Endothelial cell of umbilical vein (primary cell): ENCODE data around the gene OR1I1. TPM values are rescaled to one million over a fixed set of nuclear protein-coding genes. Genes with fewer than 3 reads are reported as not detected.
"Not testable (repeated sequence)": the region's sequence is repeated elsewhere in the genome, so short reads cannot be mapped to it uniquely, and the experiment has no call there.

Source experiments
- BruUV-seq: library from RNA; stranded (reverse); fragments of 400-500 nt; replicated peaks from 2 replicates; lab custom pipeline; 2021; lab: Mats Ljungman, UMichigan
- CTCF ChIA-PET: fragments of 300-600, 350-600 bp; sonication (Branson Sonifier 250); formaldehyde crosslinking; loops from one replicate; lab custom pipeline; 2021; ENCODE audit warnings: antibody characterized with exemption, inconsistent platforms; lab: Charles Lee
- POLR2A ChIA-PET: fragments of 300-600, 350-600 bp; sonication (Branson Sonifier 250); formaldehyde crosslinking; loops from one replicate; lab custom pipeline; 2021; ENCODE audit warnings: antibody characterized with exemption, inconsistent platforms; lab: Charles Lee
- DNase-seq: peaks from one replicate; pipeline ENCODE4 v3.0.0-alpha.2; 2011; ENCODE audit warnings: low read depth, low spot score
- FAIRE-seq: peaks from 2 replicates; lab custom pipeline; 2011; peaks lifted over from hg19 to GRCh38; lab: Jason Lieb, UNC
- H2AFZ ChIP-seq: 2 replicates; pipeline ENCODE4 v1.6.0; 2012; ENCODE audit warnings: low read depth, low read length, control low read depth, inconsistent platforms
- H3K27ac ChIP-seq: 2 replicates; pipeline ENCODE4 v1.5.1; 2011; ENCODE audit warnings: low read depth, mild to moderate bottlenecking, control low read depth, low read length, moderate library complexity; ENCODE audit not compliant: insufficient read depth
- H3K27me3 ChIP-seq, 2 experiments: 2 replicates each; pipeline versions ENCODE4 v1.6.0 to v1.6.1; 2011; ENCODE audit warnings: low read length in 2 of 2, mixed read lengths in 1 of 2; ENCODE audit not compliant: control insufficient read depth in 2 of 2, insufficient read depth in 2 of 2
- H3K36me3 ChIP-seq, 2 experiments: 2 replicates in 1 of 2; 3 replicates in 1 of 2; pipeline ENCODE4 v1.5.1; 2011; ENCODE audit warnings: low read length in 2 of 2, mild to moderate bottlenecking in 1 of 2, moderate library complexity in 1 of 2; ENCODE audit not compliant: control insufficient read depth in 2 of 2, insufficient read depth in 2 of 2; ENCODE audit errors: extremely low read depth in 1 of 2
- H3K4me1 ChIP-seq: 3 replicates; pipeline ENCODE4 v1.5.1; 2011; ENCODE audit warnings: mild to moderate bottlenecking, low read length; ENCODE audit not compliant: control insufficient read depth, insufficient read depth; ENCODE audit errors: extremely low read depth
- H3K4me2 ChIP-seq: 2 replicates; pipeline ENCODE4 v1.6.1; 2011; ENCODE audit warnings: low read length, control low read depth, mixed read lengths; ENCODE audit not compliant: insufficient read depth
- H3K4me3 ChIP-seq, 3 experiments: fragments of 200-600 bp in 1 of 3; sonication (generic), shearing (Covaris generic) in 1 of 3; replicated peaks in 1 of 3; 2 replicates each; pipeline ENCODE4 v1.5.1; 2011 to 2016; ENCODE audit warnings: control low read depth in 3 of 3, low read length in 3 of 3, mild to moderate bottlenecking in 2 of 3, inconsistent platforms in 1 of 3, low read depth in 1 of 3, moderate library complexity in 1 of 3; ENCODE audit not compliant: insufficient read depth in 1 of 3
- H3K79me2 ChIP-seq: 2 replicates; pipeline ENCODE4 v1.6.0; 2012; ENCODE audit warnings: low read length, inconsistent platforms; ENCODE audit not compliant: control insufficient read depth, insufficient read depth
- H3K9ac ChIP-seq: replicated peaks from 2 replicates; pipeline ENCODE3; 2011; ENCODE audit warnings: low read length, control low read depth; ENCODE audit not compliant: insufficient read depth; ENCODE audit errors: extremely low read depth
- H3K9me1 ChIP-seq: replicated peaks from 3 replicates; pipeline ENCODE4 v1.6.0; 2011; ENCODE audit warnings: mild to moderate bottlenecking, low read length; ENCODE audit not compliant: control insufficient read depth, insufficient read depth; ENCODE audit errors: extremely low read depth
- H3K9me3 ChIP-seq: replicated peaks from 2 replicates; pipeline ENCODE4 v1.5.1; 2012; ENCODE audit warnings: low read length, inconsistent platforms; ENCODE audit not compliant: control insufficient read depth, insufficient read depth
- H4K20me1 ChIP-seq: replicated peaks from 2 replicates; pipeline ENCODE3; 2011; ENCODE audit warnings: mild to moderate bottlenecking, low read length; ENCODE audit not compliant: control insufficient read depth, insufficient read depth; ENCODE audit errors: extremely low read depth
- EZH2 ChIP-seq: IDR thresholded peaks from 2 replicates; pipeline ENCODE4 v1.6.1; 2012; ENCODE audit warnings: borderline replicate concordance, low read depth, mild to moderate bottlenecking, moderate library complexity, low read length, inconsistent platforms; ENCODE audit not compliant: severe bottlenecking
- FOS ChIP-seq: IDR thresholded peaks from 2 replicates; pipeline ENCODE4 v1.6.1; 2011; ENCODE audit warnings: mild to moderate bottlenecking, low read length, moderate library complexity, borderline replicate concordance; ENCODE audit not compliant: insufficient read depth
- GATA2 ChIP-seq: IDR thresholded peaks from 2 replicates; pipeline ENCODE4 v1.7.0; 2011; ENCODE audit warnings: low read depth, mild to moderate bottlenecking, moderate library complexity, mixed read lengths, low read length; ENCODE audit not compliant: insufficient read length, insufficient read depth
- JUN ChIP-seq: IDR thresholded peaks from 2 replicates; pipeline ENCODE4 v1.6.1; 2011; ENCODE audit warnings: borderline replicate concordance, low read depth; ENCODE audit not compliant: insufficient read length, insufficient read depth
- MAX ChIP-seq: IDR thresholded peaks from 2 replicates; pipeline ENCODE4 v1.6.1; 2011; ENCODE audit not compliant: insufficient read depth, insufficient read length
- MYC ChIP-seq: IDR thresholded peaks from one replicate; pipeline ENCODE4 v1.6.1; 2011; ENCODE audit warnings: mild to moderate bottlenecking, low read depth, low read length
- POLR2A ChIP-seq: IDR thresholded peaks from 2 replicates; pipeline ENCODE4 v1.6.1; 2012; ENCODE audit warnings: low read depth, mild to moderate bottlenecking, control low read depth, low read length
- POLR2AphosphoS5 ChIP-seq: IDR thresholded peaks from 2 replicates; pipeline ENCODE4 v1.6.1; 2012; ENCODE audit warnings: low read depth, mild to moderate bottlenecking, control low read depth, low read length, moderate library complexity; ENCODE audit not compliant: insufficient read depth
- dilution Hi-C: fragments of 300-500 bp; cut with MboI; formaldehyde crosslinking; loops from one replicate; pipeline ENCODE4 v1.15.0; 2019; ENCODE audit warnings: low sequenced_read_pairs; ENCODE audit not compliant: extremely low pct_ligation_motif_present
- intact Hi-C: fragments of 100-400 bp; cut with micrococcal nuclease; formaldehyde crosslinking; loops from one replicate; pipeline ENCODE4 v1.10.0; 2022
- polyA plus RNA-seq, 4 experiments: library from polyadenylated mRNA; depleted of rRNA in 3 of 4; stranded (reverse) in 3 of 4; unstranded in 1 of 4; fragments of >200 nt; gene quantifications; 2 replicates each; pipeline versions ENCODE4 v1.2.1 to v1.2.3, GENCODE V29; 2011 to 2012; ENCODE audit warnings: missing spikeins in 1 of 4
- total RNA-seq: library from RNA; stranded (reverse); gene quantifications from 2 replicates; pipeline ENCODE4 v1.2.3, GENCODE V29; 2021
- TF ChIP-seq, protein P1 (sequence below), 2 donors: IDR thresholded peaks; 1 replicate in 1 of 2; 2 replicates in 1 of 2; pipeline ENCODE4 v1.5.1; 2011; ENCODE audit warnings: low read length in 2 of 2, mild to moderate bottlenecking in 2 of 2, moderate library complexity in 2 of 2, control low read depth in 1 of 2, inconsistent platforms in 1 of 2, low read depth in 1 of 2; ENCODE audit not compliant: insufficient read depth in 1 of 2; ENCODE audit errors: extremely low read depth in 1 of 2

Gene OR1I1
- total and polyA plus RNA-seq, 2 donors (not counting 3 experiments of a cell fraction or from before 2014, with no cell fraction given): not detected

GRCh38 chr19:15074371-15074770 lies 7.6 kb upstream of the OR1I1 start:
- dilution Hi-C loops: no loop called here
- no peak for FAIRE-seq
- Histone ChIP-seq H3K27me3 (no peaks in the 10 kb centered on the region), H3K9me1 (no peaks in the 10 kb centered on the region), H3K9me3 (no peaks in the 10 kb centered on the region), H3K4me2 (no peak overlapping the region), H3K79me2 (no peaks in the 10 kb centered on the region), H3K36me3 (no peaks in the 10 kb centered on the region), H3K4me3 (no peak overlapping the region), H2AFZ (no peak overlapping the region), H3K27ac (no peak overlapping the region), H3K9ac (no peak overlapping the region), H3K4me1 (no peaks in the 10 kb centered on the region), H4K20me1 (no peaks in the 10 kb centered on the region)
- BruUV-seq: no TSS peak
- intact Hi-C loops: no loop called here
- no peak for DNase-seq
- CTCF ChIA-PET: no interaction called here
- TF ChIP-seq POLR2AphosphoS5: no peak
- POLR2A ChIA-PET: no interaction called here

GRCh38 chr19:15075806-15076205 lies 6.2 kb upstream of the OR1I1 start:
- H3K4me2 ChIP-seq: no peak overlapping the region
- no peaks in the 10 kb centered on the region for H3K4me1 ChIP-seq
- CTCF ChIA-PET: interaction anchor here (1.7 kb wide), 1 partner anchor 16 kb away, joined by 6 read pairs; no protein-coding TSS in a partner anchor
- no TSS peak for BruUV-seq
- no peak overlapping the region for H3K27ac ChIP-seq
- intact Hi-C loops: no loop called here
- POLR2A ChIA-PET: no interaction called here
- FAIRE-seq (no peak), DNase-seq (no peak)
- no peak overlapping the region for H3K9ac ChIP-seq
- no peaks in the 10 kb centered on the region for H3K27me3 ChIP-seq
- no peaks in the 10 kb centered on the region for H3K79me2 ChIP-seq
- no peaks in the 10 kb centered on the region for H4K20me1 ChIP-seq
- dilution Hi-C loops: no loop called here
- no peak overlapping the region for H2AFZ ChIP-seq
- no peaks in the 10 kb centered on the region for H3K9me3 ChIP-seq
- H3K4me3 ChIP-seq: no peak overlapping the region
- no peaks in the 10 kb centered on the region for H3K9me1 ChIP-seq
- no peaks in the 10 kb centered on the region for H3K36me3 ChIP-seq
- no peak for TF ChIP-seq JUN
- TF ChIP-seq EZH2: no peak
- TF ChIP-seq GATA2: no peak
- TF ChIP-seq POLR2AphosphoS5: no peak
- no peak for TF ChIP-seq POLR2A
- TF ChIP-seq MYC: no peak
- TF ChIP-seq FOS: no peak
- TF ChIP-seq, protein P1, sequence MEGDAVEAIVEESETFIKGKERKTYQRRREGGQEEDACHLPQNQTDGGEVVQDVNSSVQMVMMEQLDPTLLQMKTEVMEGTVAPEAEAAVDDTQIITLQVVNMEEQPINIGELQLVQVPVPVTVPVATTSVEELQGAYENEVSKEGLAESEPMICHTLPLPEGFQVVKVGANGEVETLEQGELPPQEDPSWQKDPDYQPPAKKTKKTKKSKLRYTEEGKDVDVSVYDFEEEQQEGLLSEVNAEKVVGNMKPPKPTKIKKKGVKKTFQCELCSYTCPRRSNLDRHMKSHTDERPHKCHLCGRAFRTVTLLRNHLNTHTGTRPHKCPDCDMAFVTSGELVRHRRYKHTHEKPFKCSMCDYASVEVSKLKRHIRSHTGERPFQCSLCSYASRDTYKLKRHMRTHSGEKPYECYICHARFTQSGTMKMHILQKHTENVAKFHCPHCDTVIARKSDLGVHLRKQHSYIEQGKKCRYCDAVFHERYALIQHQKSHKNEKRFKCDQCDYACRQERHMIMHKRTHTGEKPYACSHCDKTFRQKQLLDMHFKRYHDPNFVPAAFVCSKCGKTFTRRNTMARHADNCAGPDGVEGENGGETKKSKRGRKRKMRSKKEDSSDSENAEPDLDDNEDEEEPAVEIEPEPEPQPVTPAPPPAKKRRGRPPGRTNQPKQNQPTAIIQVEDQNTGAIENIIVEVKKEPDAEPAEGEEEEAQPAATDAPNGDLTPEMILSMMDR (IDR thresholded peaks at IDR 0.05; ENCODE audit: extremely low read depth in 1 of 2, insufficient read depth in 1 of 2, low read depth in 1 of 2, low read length in 2 of 2): no peak
- TF ChIP-seq MAX: no peak

GRCh38 chr19:15080002-15080401 lies 2.0 kb upstream of the OR1I1 start:
- H2AFZ ChIP-seq, CTCF ChIA-PET, H3K9me3 ChIP-seq, BruUV-seq, H3K27me3 ChIP-seq, H3K4me2 ChIP-seq, DNase-seq, FAIRE-seq, H3K4me1 ChIP-seq, H3K27ac ChIP-seq, H3K9me1 ChIP-seq, H3K79me2 ChIP-seq, dilution Hi-C loops, H4K20me1 ChIP-seq, intact Hi-C loops, H3K9ac ChIP-seq, H3K36me3 ChIP-seq, H3K4me3 ChIP-seq: not testable (repeated sequence)
- POLR2A ChIA-PET: interaction anchor here (0.7 kb wide), 1 partner anchor 552 kb away, joined by 3 read pairs; no protein-coding TSS in a partner anchor
